SU-DHL-6 (cell line): Measurements from ENCODE around the gene MAP1B.

Experiments
- CTCF ChIP-seq: fragments of 200-600 bp; sonication (generic); IDR thresholded peaks from one replicate; pipeline ENCODE4 v1.5.1; 2017; ENCODE audit warnings: antibody characterized with exemption, mild to moderate bottlenecking, low read length, moderate library complexity; ENCODE audit not compliant: insufficient read depth, poor library complexity, severe bottlenecking
- EZH2phosphoT487 ChIP-seq: fragments of 200-600 bp; sonication (generic), shearing (Covaris generic); conservative IDR thresholded peaks from 2 replicates; pipeline ENCODE4 v1.6.1; 2018; ENCODE audit warnings: mild to moderate bottlenecking, antibody characterized with exemption, low read length, moderate library complexity, mixed read lengths

DNA sequence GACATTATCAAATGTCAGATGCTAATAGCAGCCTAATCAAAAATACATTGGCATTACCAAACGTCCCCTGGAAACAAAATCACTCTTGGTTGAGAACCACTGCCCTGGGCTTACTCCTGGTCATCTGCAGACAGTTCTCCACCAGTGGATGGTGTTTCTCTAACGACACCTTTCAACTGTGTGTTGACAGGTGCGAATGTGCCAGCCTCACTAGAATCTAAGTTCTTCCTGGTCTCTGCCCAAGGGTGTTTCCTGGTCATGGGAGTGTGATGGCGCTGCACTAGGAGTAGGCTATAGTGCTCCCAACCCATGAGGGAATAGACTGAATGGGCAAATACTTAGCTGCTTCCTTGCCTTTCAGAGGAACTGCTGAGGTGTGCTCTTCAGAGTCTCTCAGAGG lies 106.9 kb downstream of the MAP1B start:
- no peak for TF ChIP-seq CTCF
- no peak for TF ChIP-seq EZH2phosphoT487
